ENCODE results near the gene SCIN.
A peak's percentile ranks its signal among the peaks of the same experiment; 100 is the strongest.
"Not testable (repeated sequence)": the region's sequence is repeated elsewhere in the genome, so short reads cannot be mapped to it uniquely, and the experiment has no call there.

SCIN gene

GRCh38 chr7:12570534-12571461, at the start of gene SCIN:
Gene SCIN, plus strand, starts transcription at chr7:12570720. Its CDS starts 67 bp downstream, at chr7:12570787.
- peak; percentile 66 for DNase-seq

GRCh38 chr7:12524794-12525386, 45.6 kb upstream of the SCIN start:
- peak; percentile 39 for DNase-seq

GRCh38 chr7:12526693-12527092, 43.8 kb upstream of the SCIN start:
- DNase-seq = not testable (repeated sequence)

- DNase-seq = not testable (repeated sequence)
Measured at GRCh38 chr7:12527670-12528069, 42.9 kb upstream of the SCIN start.

GRCh38 chr7:12529971-12530710, 40.4 kb upstream of the SCIN start:
- no peak for DNase-seq

- DNase-seq = no peak
Measured at GRCh38 chr7:12531784-12532183, 38.7 kb upstream of the SCIN start.

GRCh38 chr7:12534046-12534445, 36.5 kb upstream of the SCIN start:
- no peak for DNase-seq

- DNase-seq = no peak
Measured at GRCh38 chr7:12539681-12540080, 30.8 kb upstream of the SCIN start.

- DNase-seq = no peak
Measured at GRCh38 chr7:12540850-12541249, 29.7 kb upstream of the SCIN start.

- DNase-seq = no peak
Measured at GRCh38 chr7:12543586-12543985, 26.9 kb upstream of the SCIN start.

GRCh38 chr7:12549106-12549505, 21.4 kb upstream of the SCIN start:
- no peak for DNase-seq

- DNase-seq = no peak
Measured at GRCh38 chr7:12550956-12551355, 19.6 kb upstream of the SCIN start.

- no peak for DNase-seq
Measured at GRCh38 chr7:12552876-12553275, 17.6 kb upstream of the SCIN start.

- DNase-seq = no peak
Measured at GRCh38 chr7:12553416-12553815, 17.1 kb upstream of the SCIN start.

GRCh38 chr7:12554351-12554750, 16.2 kb upstream of the SCIN start:
- no peak for DNase-seq

GRCh38 chr7:12554872-12555271, 15.6 kb upstream of the SCIN start:
- DNase-seq = no peak

GRCh38 chr7:12555695-12556094, 14.8 kb upstream of the SCIN start:
- not testable (repeated sequence) for DNase-seq

- not testable (repeated sequence) for DNase-seq
Measured at GRCh38 chr7:12556139-12556792, 14.3 kb upstream of the SCIN start.

- no peak for DNase-seq
Measured at GRCh38 chr7:12557282-12557681, 13.2 kb upstream of the SCIN start.

- DNase-seq = no peak
Measured at GRCh38 chr7:12564996-12565764, 5.3 kb upstream of the SCIN start.

GRCh38 chr7:12565873-12566272, 4.6 kb upstream of the SCIN start:
- no peak for DNase-seq

- no peak for DNase-seq
Measured at GRCh38 chr7:12567015-12567414, 3.5 kb upstream of the SCIN start.

All from amniotic stem cell (primary cell).